ENCODE data around the gene FOXJ3. TPM values are rescaled to one million over a fixed set of nuclear protein-coding genes. Genes with fewer than 3 reads are reported as not detected.
A peak's percentile ranks its signal among the peaks of the same experiment; 100 is the strongest.

The FOXJ3 gene
- total and polyA plus RNA-seq, 7 donors: 14.4 to 53.8 (median 39.9) TPM

- no peak overlapping the region for H3K4me3 ChIP-seq
- intact Hi-C loops (cut with DNase I): loop anchor here (2.0 to 10.0 kb wide), 3 partner anchors 159 to 599 kb away; partner anchors contain the start of genes PPCS and ZMYND12
- H3K27me3 ChIP-seq: no peaks in the 10 kb centered on the region
- H3K9me3 ChIP-seq: no peaks in the 10 kb centered on the region
- no peak for TF ChIP-seq POLR2AphosphoS5 (IDR thresholded peaks at IDR 0.05)
- no peak for TF ChIP-seq EP300 (IDR thresholded peaks at IDR 0.05)
- TF ChIP-seq, protein P1, sequence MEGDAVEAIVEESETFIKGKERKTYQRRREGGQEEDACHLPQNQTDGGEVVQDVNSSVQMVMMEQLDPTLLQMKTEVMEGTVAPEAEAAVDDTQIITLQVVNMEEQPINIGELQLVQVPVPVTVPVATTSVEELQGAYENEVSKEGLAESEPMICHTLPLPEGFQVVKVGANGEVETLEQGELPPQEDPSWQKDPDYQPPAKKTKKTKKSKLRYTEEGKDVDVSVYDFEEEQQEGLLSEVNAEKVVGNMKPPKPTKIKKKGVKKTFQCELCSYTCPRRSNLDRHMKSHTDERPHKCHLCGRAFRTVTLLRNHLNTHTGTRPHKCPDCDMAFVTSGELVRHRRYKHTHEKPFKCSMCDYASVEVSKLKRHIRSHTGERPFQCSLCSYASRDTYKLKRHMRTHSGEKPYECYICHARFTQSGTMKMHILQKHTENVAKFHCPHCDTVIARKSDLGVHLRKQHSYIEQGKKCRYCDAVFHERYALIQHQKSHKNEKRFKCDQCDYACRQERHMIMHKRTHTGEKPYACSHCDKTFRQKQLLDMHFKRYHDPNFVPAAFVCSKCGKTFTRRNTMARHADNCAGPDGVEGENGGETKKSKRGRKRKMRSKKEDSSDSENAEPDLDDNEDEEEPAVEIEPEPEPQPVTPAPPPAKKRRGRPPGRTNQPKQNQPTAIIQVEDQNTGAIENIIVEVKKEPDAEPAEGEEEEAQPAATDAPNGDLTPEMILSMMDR (IDR thresholded peaks at IDR 0.05): peak; percentile 66 to 97 (median 91)
- no peak for TF ChIP-seq POLR2A (IDR thresholded peaks at IDR 0.05)
- peak overlapping the region; percentile 12 to 67 (median 48) for H3K27ac ChIP-seq
- peak; percentile 77 for DNase-seq
- H3K4me1 ChIP-seq: peaks cover 0 to 27% (median 15%) of the 10 kb centered on the region in 4 donors
- H3K36me3 ChIP-seq: no peaks in the 10 kb centered on the region
- 28 to 40% methylated on average over 9 of the region's 9 CpGs for WGBS, 2 donors
Measured at GRCh38 chr1:42173155-42173933, 161.7 kb downstream of the FOXJ3 start.

- Histone ChIP-seq H3K9me3 (no peaks in the 10 kb centered on the region), H3K27ac (peak overlapping the region; percentile 12 to 67 (median 48)), H3K4me3 (no peak overlapping the region), H3K4me1 (peaks cover 0 to 22% (median 15%) of the 10 kb centered on the region in 4 donors), H3K27me3 (no peaks in the 10 kb centered on the region), H3K36me3 (no peaks in the 10 kb centered on the region)
- WGBS, 2 donors: 15 to 58% methylated on average over 15 of the region's 15 CpGs
- peak; percentile 80 for DNase-seq
- TF ChIP-seq, protein P1 (IDR thresholded peaks at IDR 0.05): no peak
- TF ChIP-seq POLR2AphosphoS5 (IDR thresholded peaks at IDR 0.05): peak; percentile 51 to 75 (median 68)
- intact Hi-C loops (cut with DNase I): loop anchor here (2.0 to 10.0 kb wide), 3 partner anchors 160 to 598 kb away; partner anchors contain the start of genes PPCS and ZMYND12
Measured at GRCh38 chr1:42172381-42173133, 162.5 kb downstream of the FOXJ3 start.

DNA sequence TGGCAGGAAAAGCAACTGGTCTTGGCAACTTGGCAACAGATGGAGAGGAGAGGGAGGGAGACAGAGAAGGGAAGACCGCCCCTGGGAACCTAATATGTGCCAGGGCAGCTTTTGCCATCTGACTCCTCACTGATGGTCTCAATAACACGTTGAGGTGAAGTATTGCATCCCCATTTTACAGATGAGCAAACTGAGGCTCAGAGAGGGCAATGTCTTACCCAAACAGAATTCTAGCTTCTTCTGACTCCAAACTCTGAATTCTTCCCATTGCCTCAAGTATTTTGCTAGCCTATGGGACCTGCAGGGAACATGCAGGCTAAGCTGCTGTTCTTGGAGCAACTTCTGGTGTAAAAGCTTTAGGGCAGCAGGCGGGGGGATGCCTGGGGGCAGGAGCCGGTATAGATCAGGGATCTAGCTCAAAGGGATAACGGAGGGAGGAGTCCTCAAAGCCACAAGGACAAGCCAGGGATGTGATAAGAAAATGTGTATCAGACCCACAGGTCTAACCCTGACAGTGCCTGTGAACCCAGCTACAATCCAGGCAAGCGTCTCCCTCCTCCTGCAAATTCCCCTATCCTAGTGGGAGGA lies 163.3 kb downstream of the FOXJ3 start:
- H3K27me3 ChIP-seq: no peaks in the 10 kb centered on the region
- H3K4me3 ChIP-seq: no peak overlapping the region
- H3K27ac ChIP-seq: peak overlapping the region in 1 of 4 donors; percentile 67
- no peaks in the 10 kb centered on the region for H3K36me3 ChIP-seq
- H3K4me1 ChIP-seq: peaks cover 0 to 18% (median 15%) of the 10 kb centered on the region in 4 donors
- DNase-seq: no peak
- TF ChIP-seq EP300 (IDR thresholded peaks at IDR 0.05): no peak
- TF ChIP-seq, protein P1 (IDR thresholded peaks at IDR 0.05): no peak
- TF ChIP-seq POLR2AphosphoS5 (IDR thresholded peaks at IDR 0.05): no peak
- no peak for TF ChIP-seq POLR2A (IDR thresholded peaks at IDR 0.05)
- no peaks in the 10 kb centered on the region for H3K9me3 ChIP-seq
- intact Hi-C loops (cut with DNase I): loop anchor here (2.0 to 10.0 kb wide), 3 partner anchors 161 to 597 kb away; partner anchors contain the start of genes PPCS and ZMYND12
- 64 to 83% methylated on average over 6 of the region's 6 CpGs for WGBS, 2 donors

- TF ChIP-seq EP300 (IDR thresholded peaks at IDR 0.05) (no peak), POLR2A (IDR thresholded peaks at IDR 0.05) (no peak), POLR2AphosphoS5 (IDR thresholded peaks at IDR 0.05) (no peak)
- TF ChIP-seq, protein P1 (IDR thresholded peaks at IDR 0.05): no peak
- intact Hi-C loops (cut with DNase I): loop anchor here (5.0 to 10.0 kb wide), 2 partner anchors 161 to 284 kb away; partner anchors contain the start of genes PPCS and ZMYND12
- 59 to 76% methylated on average over 17 of the region's 17 CpGs for WGBS, 2 donors
- no peak for DNase-seq
- Histone ChIP-seq H3K4me3 (no peak overlapping the region), H3K4me1 (peaks cover 0 to 18% (median 16%) of the 10 kb centered on the region in 4 donors), H3K36me3 (no peaks in the 10 kb centered on the region), H3K27ac (no peak overlapping the region), H3K9me3 (no peaks in the 10 kb centered on the region), H3K27me3 (no peaks in the 10 kb centered on the region)
Measured at GRCh38 chr1:42170779-42171621, 164.0 kb downstream of the FOXJ3 start.

All from sigmoid colon (tissue), 7 donors.